ENCODE results near the gene SYTL3. TPM values are rescaled to one million over a fixed set of nuclear protein-coding genes. Genes with fewer than 3 reads are reported as not detected.

SYTL3 gene
- polyA plus RNA-seq, 1 of the 3 experiments (the other 2 are of a cell fraction) = 2.3 TPM

GRCh38 chr6:158753811-158754210 is 104.0 kb downstream of the SYTL3 start:
- H4K20me1 ChIP-seq (ENCODE audit: insufficient read depth) = no peaks in the 10 kb centered on the region
- no peak for TF ChIP-seq TCF12 (IDR thresholded peaks at IDR 0.05)
- TF ChIP-seq CTCF (IDR thresholded peaks at IDR 0.05) = no peak
- no peak for TF ChIP-seq TEAD4 (IDR thresholded peaks at IDR 0.05; ENCODE audit: borderline replicate concordance, insufficient read depth)
- no peak for TF ChIP-seq MAX (IDR thresholded peaks at IDR 0.05; ENCODE audit: low read depth)
- no peak for TF ChIP-seq GABPA (IDR thresholded peaks at IDR 0.05; ENCODE audit: low read depth)
- no peak for TF ChIP-seq RXRA (IDR thresholded peaks at IDR 0.05; ENCODE audit: borderline replicate concordance, low read depth)
- TF ChIP-seq ZBTB33 (IDR thresholded peaks at IDR 0.05; ENCODE audit: borderline replicate concordance, low read depth) = no peak
- TF ChIP-seq SMC3 (IDR thresholded peaks at IDR 0.05; ENCODE audit: low read depth, low read length) = no peak
- TF ChIP-seq USF1 (IDR thresholded peaks at IDR 0.05; ENCODE audit: borderline replicate concordance, low read depth) = no peak
- H3K9me3 ChIP-seq = no peaks in the 10 kb centered on the region
- H3K27ac ChIP-seq (ENCODE audit: low read depth in 2 of 2, low read length in 1 of 2) = peak overlapping the region in 1 of 2 experiments; percentile 39; a peak in 1 of 4 replicates
- no peak overlapping the region for H3K9ac ChIP-seq
- no peaks in the 10 kb centered on the region for H3F3A ChIP-seq (replicated peaks; ENCODE audit: insufficient read depth)
- no peaks in the 10 kb centered on the region for H3K36me3 ChIP-seq (replicated peaks in 1 of 2; ENCODE audit: control insufficient read depth in 1 of 2, insufficient read depth in 2 of 2, low read length in 1 of 2)
- H3K4me1 ChIP-seq (ENCODE audit: control insufficient read depth in 1 of 2, insufficient read depth in 2 of 2, low read depth in 1 of 2, low read length in 1 of 2) = peaks cover 9 to 60% of the 10 kb centered on the region in 2 experiments; a peak in 3 of 4 replicates
- H3K9me2 ChIP-seq = no peaks in the 10 kb centered on the region
- no peak overlapping the region for H3K4me3 ChIP-seq (ENCODE audit: low read depth in 2 of 2, low read length in 1 of 2)
- WGBS (ENCODE audit: low lambda C conversion rate) = 88% methylated on average over 9 of the region's 9 CpGs
- no peaks in the 10 kb centered on the region for H3K27me3 ChIP-seq (ENCODE audit: insufficient read depth)
- no peak for DNase-seq
- CTCF ChIA-PET = interaction anchor here (1.7 to 2.2 kb wide), 2 partner anchors 219 kb away, joined by 8 to 10 read pairs; no protein-coding TSS in a partner anchor
- POLR2A ChIA-PET = no interaction called here
- no peak overlapping the region for H2AFZ ChIP-seq (ENCODE audit: low read depth)
- no peaks in the 10 kb centered on the region for H3K79me2 ChIP-seq (ENCODE audit: insufficient read depth)
- no peak overlapping the region for H3K4me2 ChIP-seq

GRCh38 chr6:158754738-158755137 is 104.9 kb downstream of the SYTL3 start:
- Histone ChIP-seq H3K27ac (ENCODE audit: low read depth in 2 of 2, low read length in 1 of 2) (peak overlapping the region in 1 of 2 experiments; percentile 60; a peak in 2 of 4 replicates), H2AFZ (ENCODE audit: low read depth) (no peak overlapping the region), H3K4me3 (ENCODE audit: low read depth in 2 of 2, low read length in 1 of 2) (no peak overlapping the region), H3K9me2 (no peaks in the 10 kb centered on the region), H3F3A (replicated peaks; ENCODE audit: insufficient read depth) (no peaks in the 10 kb centered on the region), H3K9ac (no peak overlapping the region), H3K9me3 (no peaks in the 10 kb centered on the region), H4K20me1 (ENCODE audit: insufficient read depth) (no peaks in the 10 kb centered on the region), H3K79me2 (ENCODE audit: insufficient read depth) (no peaks in the 10 kb centered on the region), H3K4me2 (no peak overlapping the region), H3K36me3 (replicated peaks in 1 of 2; ENCODE audit: control insufficient read depth in 1 of 2, insufficient read depth in 2 of 2, low read length in 1 of 2) (no peaks in the 10 kb centered on the region), H3K27me3 (ENCODE audit: insufficient read depth) (no peaks in the 10 kb centered on the region), H3K4me1 (ENCODE audit: control insufficient read depth in 1 of 2, insufficient read depth in 2 of 2, low read depth in 1 of 2, low read length in 1 of 2) (peaks cover 9 to 65% of the 10 kb centered on the region in 2 experiments; a peak in 3 of 4 replicates)
- CTCF ChIA-PET = interaction anchor here (0.8 to 1.7 kb wide), 7 partner anchors 13 to 218 kb away, joined by 3 to 8 read pairs (median 4); no protein-coding TSS in a partner anchor
- POLR2A ChIA-PET = interaction anchor here (0.8 to 0.9 kb wide), 3 partner anchors 10 to 64 kb away, joined by 3 read pairs; partner anchors contain the start of gene EZR
- WGBS (ENCODE audit: low lambda C conversion rate) = 75% methylated on average over 11 of the region's 11 CpGs
- TF ChIP-seq ZBTB33 (IDR thresholded peaks at IDR 0.05; ENCODE audit: borderline replicate concordance, low read depth) (no peak), FOXJ3 (CRISPR knock-in tag; IDR thresholded peaks at IDR 0.05) (0 out of 2 replicates have a peak, but pooled peaks have one; percentile 57), EP300 (IDR thresholded peaks at IDR 0.05; ENCODE audit: borderline replicate concordance in 1 of 2, low read depth in 1 of 2, low read length in 1 of 2) (peak in 1 of 2 experiments; percentile 91; a peak in 2 of 4 replicates), MXI1 (IDR thresholded peaks at IDR 0.05; ENCODE audit: low read depth, low read length) (no peak), CHD2 (IDR thresholded peaks at IDR 0.05; ENCODE audit: low read length, partially characterized antibody) (peak; percentile 77), RAD21 (IDR thresholded peaks at IDR 0.05; ENCODE audit: low read length) (peak; percentile 38; the same call in 1 of the 2 replicates), TCF12 (IDR thresholded peaks at IDR 0.05) (peak; percentile 33), GATA2 (CRISPR knock-in tag; IDR thresholded peaks at IDR 0.05) (peak; percentile 92), RCOR1 (IDR thresholded peaks at IDR 0.05; ENCODE audit: low read length) (peak; percentile 95)
- peak; percentile 82 for DNase-seq
